Adipocyte (in vitro differentiated cells): Measurements from ENCODE around the gene HOXB7.

Experiments used
- DNase-seq: peaks from one replicate; pipeline ENCODE4 v3.0.0-alpha.2; 2015; ENCODE audit warnings: low read depth
- H3K27me3 ChIP-seq: replicated peaks from 2 replicates; pipeline ENCODE4 v1.7.0; 2013; ENCODE audit warnings: mild to moderate bottlenecking, low read length, moderate library complexity; ENCODE audit not compliant: control insufficient read depth, insufficient read depth
- H3K36me3 ChIP-seq: 2 replicates; pipeline ENCODE4 v1.7.0; 2013; ENCODE audit warnings: low read length, mild to moderate bottlenecking, moderate library complexity; ENCODE audit not compliant: control insufficient read depth, insufficient read depth, severe bottlenecking
- H3K4me1 ChIP-seq: 2 replicates; pipeline ENCODE4 v1.7.0; 2013; ENCODE audit warnings: mild to moderate bottlenecking, low read length, moderate library complexity; ENCODE audit not compliant: control insufficient read depth, insufficient read depth
- H3K4me3 ChIP-seq: 2 replicates; pipeline ENCODE4 v1.7.0; 2013; ENCODE audit warnings: mild to moderate bottlenecking, low read length, moderate library complexity
- H3K9ac ChIP-seq: 2 replicates; pipeline ENCODE4 v1.7.0; 2013; ENCODE audit warnings: mild to moderate bottlenecking, low read length, moderate library complexity
- H3K9me3 ChIP-seq: 2 replicates; pipeline ENCODE4 v1.7.0; 2013; ENCODE audit warnings: mild to moderate bottlenecking, low read length, moderate library complexity; ENCODE audit not compliant: control insufficient read depth

The HOXB7 gene

GRCh38 chr17:48578616-48579470 is 32.0 kb downstream of the HOXB7 start:
- H3K36me3 ChIP-seq, result no peaks in the 10 kb centered on the region
- no peaks in the 10 kb centered on the region for H3K9me3 ChIP-seq
- DNase-seq, result no peak
- peak overlapping the region; percentile 93 for H3K9ac ChIP-seq
- H3K27me3 ChIP-seq, result no peaks in the 10 kb centered on the region
- peak overlapping the region; percentile 87 for H3K4me3 ChIP-seq
- H3K4me1 ChIP-seq, result peaks cover 56% of the 10 kb centered on the region

DNA sequence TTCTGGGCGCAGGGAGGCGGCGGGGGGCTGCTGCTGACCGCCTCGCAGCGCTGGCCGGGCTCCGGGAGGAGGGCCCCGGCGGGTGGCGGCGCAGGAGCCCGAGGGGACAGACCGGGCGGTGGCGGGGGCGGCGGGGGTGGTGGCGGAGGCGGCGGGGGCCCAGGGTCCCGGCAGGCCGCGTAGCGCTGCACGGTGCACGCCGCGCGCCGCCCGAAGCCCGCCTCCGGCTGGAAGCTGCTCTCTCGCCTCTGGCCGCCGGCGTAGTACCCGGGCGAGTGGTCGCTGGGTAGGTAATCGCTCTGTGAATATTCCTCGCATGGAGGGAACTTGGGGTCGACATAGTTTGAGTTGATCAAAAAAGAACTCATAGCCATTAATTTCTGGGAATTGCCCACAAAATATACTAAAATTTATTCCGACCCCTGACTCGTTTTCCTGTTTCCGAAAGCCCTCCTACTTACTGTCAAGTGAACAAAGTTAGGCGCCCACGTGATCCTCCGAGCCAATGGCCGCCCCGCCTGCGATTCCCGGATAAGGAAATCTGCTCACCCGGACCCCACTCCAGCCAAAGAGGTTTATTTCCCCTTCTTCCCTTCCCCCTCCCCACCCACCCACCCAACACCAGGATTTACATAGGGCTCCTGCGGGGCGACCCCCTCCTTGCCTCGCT is 32.7 kb downstream of the HOXB7 start, which contains the start of gene HOXB4:
HOXB4 (minus strand) TSS at position 405 of the 670 bp plus-strand sequence; CDS start at position 374, 31 bp downstream.
- peaks cover 62% of the 10 kb centered on the region for H3K4me1 ChIP-seq
- peak within 1 kb of the TSS; percentile 93 for H3K9ac ChIP-seq
- peak within 1 kb of the TSS; percentile 87 for H3K4me3 ChIP-seq
- H3K9me3 ChIP-seq, result no peaks in the 10 kb centered on the region
- no peaks in the 10 kb centered on the region for H3K27me3 ChIP-seq
- DNase-seq, result no peak
- H3K36me3 ChIP-seq, result no peaks in the 10 kb centered on the region

DNA sequence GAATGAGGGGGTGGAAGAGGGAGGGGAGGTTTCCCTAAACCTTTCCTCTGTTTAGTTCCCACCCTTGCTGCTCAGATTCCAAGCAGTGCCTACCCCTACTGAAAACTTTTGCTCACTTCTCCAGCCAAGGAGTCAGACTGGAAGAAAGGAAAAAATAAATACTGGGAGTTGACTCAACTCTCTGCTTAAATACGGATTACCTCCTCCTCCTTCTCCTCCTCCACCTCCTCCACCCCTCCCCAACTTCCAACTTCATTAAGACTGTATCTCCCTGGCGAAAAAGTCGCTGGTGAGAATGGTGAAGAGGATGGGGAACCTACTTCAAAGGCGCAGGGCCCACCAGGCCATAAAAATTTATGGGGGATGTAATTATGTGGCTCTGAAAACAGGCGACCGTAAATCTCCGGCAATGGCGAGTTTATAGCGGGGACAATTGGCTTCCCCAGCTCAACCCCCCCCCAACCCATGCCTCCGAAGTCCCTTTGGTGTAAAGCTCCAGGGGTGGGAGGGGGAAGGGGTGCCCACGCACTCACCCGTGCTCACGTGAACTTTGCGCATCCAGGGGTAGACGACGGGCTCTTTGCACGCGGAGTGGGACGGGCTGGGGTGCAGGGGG is 33.4 kb downstream of the HOXB7 start:
- H3K4me3 ChIP-seq, result peak overlapping the region; percentile 87
- H3K27me3 ChIP-seq, result no peaks in the 10 kb centered on the region
- no peak for DNase-seq

GRCh38 chr17:48576479-48577309 is 34.1 kb downstream of the HOXB7 start:
- no peaks in the 10 kb centered on the region for H3K36me3 ChIP-seq
- H3K9me3 ChIP-seq, result no peaks in the 10 kb centered on the region
- no peaks in the 10 kb centered on the region for H3K27me3 ChIP-seq
- DNase-seq, result no peak
- peaks cover 68% of the 10 kb centered on the region for H3K4me1 ChIP-seq
- peak overlapping the region; percentile 93 for H3K9ac ChIP-seq
- peak overlapping the region; percentile 87 for H3K4me3 ChIP-seq

More for the DNA sequence above, 33.4 kb downstream of the HOXB7 start:
- Histone ChIP-seq H3K4me1 (peaks cover 62% of the 10 kb centered on the region), H3K9me3 (no peaks in the 10 kb centered on the region), H3K9ac (peak overlapping the region; percentile 93), H3K36me3 (no peaks in the 10 kb centered on the region)

DNA sequence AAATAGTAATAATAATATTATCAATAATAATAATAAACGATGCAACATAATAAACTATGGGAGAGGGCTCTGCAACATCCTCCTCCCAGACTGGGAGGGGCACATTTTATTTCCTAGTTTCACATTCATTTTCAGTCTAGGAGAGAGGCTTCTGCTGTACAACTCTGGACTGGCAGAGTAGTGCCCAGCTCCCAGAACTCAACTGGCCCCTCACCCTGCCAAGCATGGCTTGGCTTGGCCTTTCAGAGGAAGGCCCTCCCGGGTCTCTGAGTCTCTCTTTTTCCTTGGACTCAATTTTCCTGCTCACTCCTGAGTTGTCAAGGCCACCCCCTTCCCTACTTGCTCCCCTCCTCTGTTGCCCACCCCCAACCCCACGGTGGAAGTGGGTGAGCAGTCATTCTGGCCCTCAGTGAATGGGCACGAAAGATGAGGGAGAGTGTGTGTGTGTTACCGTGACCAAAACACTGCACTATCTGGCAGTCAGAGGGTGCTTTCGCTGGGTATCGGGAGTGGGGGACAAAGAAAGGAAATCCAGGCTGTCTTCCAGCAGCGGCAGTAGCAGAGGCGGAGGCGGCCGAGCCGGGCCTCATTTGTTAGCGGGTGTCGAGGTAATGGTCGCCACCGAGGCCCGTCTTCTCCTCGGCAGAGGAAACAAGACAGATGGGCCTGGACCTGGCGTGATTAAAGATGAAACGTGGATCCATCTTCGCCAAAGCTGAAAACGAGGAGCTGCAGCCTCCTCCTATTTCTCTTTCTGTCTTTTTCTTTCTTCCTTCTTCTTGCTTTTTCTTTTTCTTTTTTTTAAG is 34.9 kb downstream of the HOXB7 start:
- peak overlapping the region; percentile 88 for H3K9ac ChIP-seq
- DNase-seq, result no peak
- H3K9me3 ChIP-seq, result no peaks in the 10 kb centered on the region
- peak overlapping the region; percentile 73 for H3K4me3 ChIP-seq
- H3K36me3 ChIP-seq, result no peaks in the 10 kb centered on the region
- peaks cover 68% of the 10 kb centered on the region for H3K4me1 ChIP-seq
- no peaks in the 10 kb centered on the region for H3K27me3 ChIP-seq

- Histone ChIP-seq H3K9ac (peak overlapping the region; percentile 88), H3K4me3 (peak overlapping the region; percentile 73), H3K36me3 (no peaks in the 10 kb centered on the region), H3K4me1 (peaks cover 70% of the 10 kb centered on the region), H3K27me3 (no peaks in the 10 kb centered on the region), H3K9me3 (no peaks in the 10 kb centered on the region)
- DNase-seq, result no peak
These were observed 35.7 kb downstream of the HOXB7 start for GRCh38 chr17:48575066-48575582.

DNA sequence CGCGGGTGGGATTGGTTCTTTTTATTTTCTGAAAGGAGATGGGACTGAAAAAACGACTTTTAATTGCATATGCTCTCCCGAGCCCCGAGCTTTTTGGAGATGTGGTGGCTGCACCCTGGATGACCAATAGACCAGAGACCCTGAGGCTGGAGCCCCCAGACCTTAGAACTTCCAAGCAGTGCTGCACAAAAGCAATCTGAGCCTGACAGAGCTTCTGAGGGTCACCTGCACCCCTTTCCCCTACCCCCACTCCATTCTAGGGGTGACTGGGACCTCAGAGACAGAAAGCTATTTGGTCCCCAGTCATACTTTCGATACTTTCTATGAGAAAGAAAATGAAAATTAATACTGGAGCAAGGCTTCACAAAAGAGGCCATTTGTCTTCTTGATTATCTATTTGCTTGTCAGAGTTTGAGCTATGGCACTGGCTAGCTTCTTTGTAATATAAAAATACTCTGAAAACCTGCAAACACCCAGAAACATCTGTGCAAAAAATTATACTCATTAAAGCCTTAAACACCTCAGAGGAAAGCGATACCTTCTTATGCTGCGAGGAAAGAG is 36.2 kb downstream of the HOXB7 start:
- H3K36me3 ChIP-seq, result no peaks in the 10 kb centered on the region

DNA sequence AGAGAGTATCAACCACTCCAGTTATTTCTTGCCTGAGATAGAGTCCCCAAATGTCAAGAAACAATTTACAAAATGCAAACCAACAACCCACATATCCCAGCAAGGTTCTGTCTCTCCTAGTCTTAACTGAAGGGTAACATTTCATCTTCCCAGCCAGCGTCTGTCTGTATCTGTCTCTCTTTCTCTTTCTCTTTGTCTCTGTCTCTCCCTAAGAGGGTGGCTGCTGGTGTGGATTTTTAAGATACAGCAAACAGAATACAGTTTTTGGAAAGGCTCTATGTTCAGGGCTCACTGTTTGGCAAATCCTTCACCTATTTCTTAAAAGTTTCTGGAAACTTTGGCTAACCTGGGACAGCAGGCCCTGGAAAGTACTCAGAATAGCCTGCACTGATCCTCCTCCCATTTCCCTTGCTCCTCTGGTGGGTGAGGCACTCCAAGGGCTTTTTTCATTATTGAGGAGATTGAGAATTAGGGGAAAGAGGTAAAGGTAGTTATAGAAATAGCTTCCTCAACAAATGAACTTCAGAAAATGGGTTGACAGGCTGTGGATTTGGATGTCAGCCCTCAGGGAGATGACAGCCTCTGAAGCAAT is 38.9 kb downstream of the HOXB7 start:
- Histone ChIP-seq H3K4me1 (peaks cover 88% of the 10 kb centered on the region), H3K9me3 (no peaks in the 10 kb centered on the region), H3K27me3 (no peaks in the 10 kb centered on the region), H3K4me3 (peak overlapping the region; percentile 73), H3K36me3 (no peaks in the 10 kb centered on the region), H3K9ac (peak overlapping the region; percentile 88)
- DNase-seq, result no peak

More for the DNA sequence above, 36.2 kb downstream of the HOXB7 start:
- DNase-seq, result no peak
- Histone ChIP-seq H3K27me3 (no peaks in the 10 kb centered on the region), H3K9ac (peak overlapping the region; percentile 88), H3K4me3 (peak overlapping the region; percentile 73), H3K9me3 (no peaks in the 10 kb centered on the region), H3K4me1 (peaks cover 75% of the 10 kb centered on the region)

GRCh38 chr17:48571024-48571818 is 39.6 kb downstream of the HOXB7 start:
- Histone ChIP-seq H3K9ac (peak overlapping the region; percentile 88), H3K9me3 (no peaks in the 10 kb centered on the region), H3K4me3 (peak overlapping the region; percentile 73), H3K36me3 (no peaks in the 10 kb centered on the region), H3K4me1 (peaks cover 85% of the 10 kb centered on the region), H3K27me3 (no peaks in the 10 kb centered on the region)
- no peak for DNase-seq
